Activated naive CD4-positive, alpha-beta T cell treated with anti-CD3 and anti-CD28 coated beads, Interleukin-2, amount 50 U/mL, for 24 hours (primary cell): ENCODE data around the gene NPRL2.
A peak's percentile ranks its signal among the peaks of the same experiment; 100 is the strongest.

Source experiments
- H3K27ac Mint-ChIP-seq: one replicate; pipeline ENCODE4 v1.8.0; 2021; ENCODE audit warnings: mild to moderate bottlenecking, mixed read lengths
- H3K27me3 Mint-ChIP-seq: one replicate; pipeline ENCODE4 v1.8.0; 2021; ENCODE audit warnings: mixed read lengths
- H3K36me3 Mint-ChIP-seq: one replicate; pipeline ENCODE4 v1.8.0; 2021; ENCODE audit warnings: mixed read lengths
- H3K4me1 Mint-ChIP-seq: one replicate; pipeline ENCODE4 v1.8.0; 2021; ENCODE audit warnings: mixed read lengths
- H3K4me3 Mint-ChIP-seq: one replicate; pipeline ENCODE4 v1.8.0; 2021; ENCODE audit warnings: mild to moderate bottlenecking, mixed read lengths
- H3K9me3 Mint-ChIP-seq: one replicate; pipeline ENCODE4 v1.8.0; 2021; ENCODE audit warnings: mixed read lengths

NPRL2 gene

GRCh38 chr3:50378757-50379156 is 28.2 kb upstream of the NPRL2 start:
- Mint-ChIP-seq H3K9me3 (no peaks in the 10 kb centered on the region), H3K27ac (no peak overlapping the region), H3K36me3 (no peaks in the 10 kb centered on the region), H3K4me3 (no peak overlapping the region), H3K4me1 (peaks cover under 1% of the 10 kb centered on the region), H3K27me3 (no peaks in the 10 kb centered on the region)

GRCh38 chr3:50378024-50378423 is 27.4 kb upstream of the NPRL2 start:
- Mint-ChIP-seq H3K9me3 (no peaks in the 10 kb centered on the region), H3K27me3 (no peaks in the 10 kb centered on the region), H3K36me3 (no peaks in the 10 kb centered on the region), H3K4me3 (no peak overlapping the region), H3K4me1 (peaks cover 5% of the 10 kb centered on the region), H3K27ac (no peak overlapping the region)

- H3K27me3 Mint-ChIP-seq = no peaks in the 10 kb centered on the region
- H3K4me1 Mint-ChIP-seq = peaks cover 12% of the 10 kb centered on the region
- no peak overlapping the region for H3K4me3 Mint-ChIP-seq
- H3K27ac Mint-ChIP-seq = no peak overlapping the region
- no peaks in the 10 kb centered on the region for H3K9me3 Mint-ChIP-seq
- H3K36me3 Mint-ChIP-seq = no peaks in the 10 kb centered on the region
Measured at GRCh38 chr3:50375258-50375931, 24.8 kb upstream of the NPRL2 start.

GRCh38 chr3:50374363-50375257 is 24.0 kb upstream of the NPRL2 start:
- H3K27ac Mint-ChIP-seq = no peak overlapping the region
- H3K9me3 Mint-ChIP-seq = no peaks in the 10 kb centered on the region
- H3K36me3 Mint-ChIP-seq = no peaks in the 10 kb centered on the region
- H3K27me3 Mint-ChIP-seq = no peaks in the 10 kb centered on the region
- no peak overlapping the region for H3K4me3 Mint-ChIP-seq
- H3K4me1 Mint-ChIP-seq = peaks cover 12% of the 10 kb centered on the region

DNA sequence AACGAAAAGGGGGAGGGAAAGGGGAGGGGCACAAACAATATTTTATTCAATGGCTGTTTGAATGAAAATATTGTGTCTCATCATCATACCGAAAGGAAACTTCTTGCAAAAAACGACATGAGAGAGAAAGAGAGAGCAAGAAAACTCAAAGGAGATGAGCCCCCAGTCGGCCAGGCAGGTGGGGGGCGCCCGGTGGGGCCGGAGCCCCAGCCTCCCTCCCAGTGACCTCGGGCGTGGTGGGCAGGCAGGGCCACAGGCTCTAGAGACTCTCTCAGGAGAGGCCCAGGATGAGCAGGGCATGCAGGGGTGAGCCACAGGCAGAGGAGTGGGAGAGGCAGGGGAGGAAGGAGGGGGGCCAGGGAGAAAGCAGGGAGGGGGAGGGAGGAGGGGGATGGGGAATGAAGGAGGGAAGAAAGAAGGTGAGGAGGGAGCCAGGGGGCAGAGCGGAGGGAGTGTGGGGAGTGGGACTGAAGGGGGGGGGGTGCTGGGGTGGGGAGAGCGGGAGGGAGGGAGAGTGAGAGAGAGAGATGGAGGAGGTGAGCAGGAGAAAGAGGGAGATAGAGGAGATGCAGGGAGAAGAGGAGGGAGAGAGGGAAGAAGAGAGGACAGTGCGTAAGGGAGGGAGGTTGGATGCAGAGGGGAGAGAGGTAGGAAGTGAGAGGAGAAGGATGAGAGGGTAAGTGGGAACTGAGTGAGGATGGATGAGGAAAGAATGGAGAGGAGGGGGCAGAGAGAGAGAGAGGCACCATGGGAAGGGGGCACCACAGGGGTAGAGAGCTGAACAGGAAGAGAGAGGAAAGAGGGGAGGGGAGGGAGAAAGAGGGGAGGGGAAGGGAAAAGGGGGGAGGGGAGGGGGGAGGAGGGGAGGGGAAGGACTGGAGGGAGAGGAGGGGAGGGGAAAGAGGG is 22.8 kb upstream of the NPRL2 start:
- no peaks in the 10 kb centered on the region for H3K27me3 Mint-ChIP-seq
- no peak overlapping the region for H3K27ac Mint-ChIP-seq
- H3K4me1 Mint-ChIP-seq = peaks cover 19% of the 10 kb centered on the region
- H3K4me3 Mint-ChIP-seq = no peak overlapping the region
- no peaks in the 10 kb centered on the region for H3K36me3 Mint-ChIP-seq
- no peaks in the 10 kb centered on the region for H3K9me3 Mint-ChIP-seq

DNA sequence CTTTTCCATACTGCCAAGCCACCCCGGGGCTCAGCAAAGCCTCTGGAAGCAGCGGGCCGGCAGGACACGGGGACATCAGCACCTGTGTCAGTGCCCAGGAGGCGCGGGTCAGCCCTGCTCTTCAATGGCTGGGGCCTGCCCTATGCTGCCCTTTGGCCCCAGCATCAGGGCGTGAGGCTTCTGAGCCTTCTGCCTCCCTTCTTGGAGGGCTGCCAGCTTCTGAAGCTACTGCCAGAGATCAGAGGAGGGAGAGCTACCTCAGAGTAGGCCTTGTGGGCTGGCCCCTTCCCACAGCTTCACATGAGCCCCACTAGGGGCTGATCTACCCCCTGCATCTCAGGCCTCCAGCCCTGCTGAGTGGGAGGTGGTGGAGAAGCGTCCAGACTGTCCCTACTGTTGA is 21.8 kb upstream of the NPRL2 start:
- peaks cover 23% of the 10 kb centered on the region for H3K4me1 Mint-ChIP-seq
- no peak overlapping the region for H3K27ac Mint-ChIP-seq
- no peaks in the 10 kb centered on the region for H3K27me3 Mint-ChIP-seq
- no peak overlapping the region for H3K4me3 Mint-ChIP-seq
- no peaks in the 10 kb centered on the region for H3K9me3 Mint-ChIP-seq
- H3K36me3 Mint-ChIP-seq = no peaks in the 10 kb centered on the region

DNA sequence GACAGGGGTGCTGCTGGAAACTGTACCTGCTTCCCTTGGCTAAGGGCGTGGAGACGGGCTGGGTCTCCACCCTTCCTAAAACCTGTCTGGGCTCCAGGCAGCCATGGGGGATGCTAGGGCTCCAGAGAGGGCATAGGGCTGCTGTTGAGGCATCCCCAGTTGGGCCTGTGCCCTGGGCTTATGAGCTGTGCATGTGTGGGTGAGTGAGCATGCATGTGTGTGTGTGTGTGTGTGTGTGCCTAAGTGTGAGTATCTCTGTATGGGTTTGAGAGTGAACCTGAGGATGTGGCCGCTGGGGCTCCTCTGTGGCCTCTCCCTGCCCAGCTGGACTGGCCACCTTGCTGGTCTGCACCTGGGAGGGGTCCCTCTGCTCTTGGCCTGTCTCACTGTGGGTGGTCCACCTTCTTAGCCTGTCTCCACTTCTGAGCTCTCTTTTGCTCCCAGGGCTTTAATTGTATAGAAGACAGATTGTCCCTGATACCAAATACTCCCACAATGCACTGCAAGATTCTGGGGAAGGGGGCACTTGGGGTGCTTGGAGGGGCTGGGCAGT is 20.6 kb upstream of the NPRL2 start:
- Mint-ChIP-seq H3K9me3 (no peaks in the 10 kb centered on the region), H3K36me3 (no peaks in the 10 kb centered on the region), H3K27me3 (no peaks in the 10 kb centered on the region), H3K4me1 (peaks cover 30% of the 10 kb centered on the region), H3K27ac (no peak overlapping the region), H3K4me3 (no peak overlapping the region)

DNA sequence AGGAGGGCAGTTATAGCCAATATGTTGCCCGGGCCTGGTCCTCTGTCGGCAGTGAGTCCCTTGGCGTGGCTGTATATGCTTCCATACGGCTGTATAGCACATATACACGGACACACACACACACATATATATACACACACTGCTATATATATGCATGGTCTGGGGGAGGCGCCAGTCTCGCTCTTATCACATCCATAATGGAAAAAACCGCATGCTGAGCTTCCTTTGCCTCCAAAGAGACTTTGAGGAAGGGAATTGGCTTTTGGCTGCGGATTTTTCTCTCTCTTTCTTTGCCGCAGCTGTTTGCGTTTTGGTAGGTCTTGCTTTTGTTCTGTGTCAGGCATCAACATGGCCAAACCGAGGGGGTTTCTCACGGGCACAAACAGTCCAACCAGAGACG is 20.0 kb upstream of the NPRL2 start:
- no peaks in the 10 kb centered on the region for H3K9me3 Mint-ChIP-seq
- peaks cover 37% of the 10 kb centered on the region for H3K4me1 Mint-ChIP-seq
- no peaks in the 10 kb centered on the region for H3K36me3 Mint-ChIP-seq
- H3K27ac Mint-ChIP-seq = no peak overlapping the region
- no peaks in the 10 kb centered on the region for H3K27me3 Mint-ChIP-seq
- no peak overlapping the region for H3K4me3 Mint-ChIP-seq

- no peaks in the 10 kb centered on the region for H3K27me3 Mint-ChIP-seq
- no peak overlapping the region for H3K27ac Mint-ChIP-seq
- H3K4me1 Mint-ChIP-seq = peaks cover 42% of the 10 kb centered on the region
- H3K4me3 Mint-ChIP-seq = no peak overlapping the region
- no peaks in the 10 kb centered on the region for H3K9me3 Mint-ChIP-seq
- no peaks in the 10 kb centered on the region for H3K36me3 Mint-ChIP-seq
Measured at GRCh38 chr3:50369012-50369670, 18.6 kb upstream of the NPRL2 start.

- Mint-ChIP-seq H3K27me3 (no peaks in the 10 kb centered on the region), H3K4me3 (peak overlapping the region; percentile 86), H3K4me1 (peaks cover 30% of the 10 kb centered on the region), H3K36me3 (no peaks in the 10 kb centered on the region), H3K27ac (peak overlapping the region; percentile 59), H3K9me3 (no peaks in the 10 kb centered on the region)
Measured at GRCh38 chr3:50365842-50366220, 15.3 kb upstream of the NPRL2 start.

GRCh38 chr3:50365080-50365841 is 14.7 kb upstream of the NPRL2 start:
- Mint-ChIP-seq H3K27me3 (no peaks in the 10 kb centered on the region), H3K36me3 (no peaks in the 10 kb centered on the region), H3K9me3 (no peaks in the 10 kb centered on the region), H3K4me3 (peak overlapping the region; percentile 86), H3K27ac (peak overlapping the region; percentile 59), H3K4me1 (peaks cover 30% of the 10 kb centered on the region)

- Mint-ChIP-seq H3K4me3 (peak overlapping the region; percentile 86), H3K4me1 (peaks cover 35% of the 10 kb centered on the region), H3K9me3 (no peaks in the 10 kb centered on the region), H3K36me3 (no peaks in the 10 kb centered on the region), H3K27ac (no peak overlapping the region), H3K27me3 (no peaks in the 10 kb centered on the region)
Measured at GRCh38 chr3:50364573-50365079, 14.1 kb upstream of the NPRL2 start.

DNA sequence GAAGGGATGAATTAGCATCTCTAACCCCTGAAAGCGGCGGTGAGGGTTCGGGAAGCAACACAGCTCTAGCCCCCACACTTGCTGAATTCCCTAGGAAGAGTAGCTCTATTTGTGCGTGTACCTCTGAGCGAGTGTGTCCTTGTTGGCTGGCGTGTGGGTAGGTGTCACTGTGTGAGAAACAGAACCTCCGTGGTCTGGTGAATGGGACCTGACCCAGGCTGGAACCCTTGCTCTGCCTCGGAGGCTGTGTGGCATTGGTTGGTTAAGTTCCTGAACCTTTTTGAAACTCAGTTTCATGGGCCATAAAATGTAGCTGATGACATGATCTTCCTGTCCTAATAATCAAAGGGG is 9.2 kb upstream of the NPRL2 start:
- H3K27ac Mint-ChIP-seq = peak overlapping the region; percentile 98
- H3K4me3 Mint-ChIP-seq = peak overlapping the region; percentile 98
- peaks cover 5% of the 10 kb centered on the region for H3K36me3 Mint-ChIP-seq
- H3K4me1 Mint-ChIP-seq = peaks cover 36% of the 10 kb centered on the region
- no peaks in the 10 kb centered on the region for H3K9me3 Mint-ChIP-seq
- no peaks in the 10 kb centered on the region for H3K27me3 Mint-ChIP-seq
